ENCODE results near the gene KIAA1958. TPM values are rescaled to one million over a fixed set of nuclear protein-coding genes. Genes with fewer than 3 reads are reported as not detected.

The KIAA1958 gene
- total RNA-seq, 4 donors from 2014 or later, result 2.0 to 6.0 (median 4.8) TPM

DNA sequence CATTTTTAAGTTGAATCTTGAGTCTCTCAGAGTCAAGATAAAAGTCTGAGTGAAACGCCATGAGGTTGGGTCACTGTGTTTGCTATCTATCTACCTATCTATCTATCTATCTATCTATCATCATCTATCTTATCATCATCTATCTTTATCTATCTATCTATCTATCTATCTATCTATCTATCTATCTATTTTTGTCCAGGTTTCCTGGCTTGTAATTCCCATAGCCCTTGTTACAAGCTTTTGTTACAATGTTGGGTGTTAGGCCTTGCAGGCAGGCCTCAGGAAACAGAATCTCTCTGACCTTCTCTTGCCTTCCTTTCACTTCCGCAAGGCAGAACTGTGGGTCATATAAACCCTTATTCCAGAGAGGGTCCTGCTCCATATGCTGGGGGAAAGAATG lies 12.6 kb upstream of the KIAA1958 start:
- no peak for ATAC-seq (ENCODE audit: low FRiP score)
- DNase-seq (ENCODE audit: low spot score), result no peak
- TF ChIP-seq CTCF (IDR thresholded peaks at IDR 0.05), result no peak

- no peak for TF ChIP-seq CTCF (IDR thresholded peaks at IDR 0.05)
- no peak for DNase-seq (ENCODE audit: low spot score)
- no peak for ATAC-seq (ENCODE audit: low FRiP score)
These were observed 11.3 kb upstream of the KIAA1958 start for GRCh38 chr9:112475318-112475717.

- no peak for TF ChIP-seq CTCF (IDR thresholded peaks at IDR 0.05)
- ATAC-seq (ENCODE audit: low FRiP score) (no peak), DNase-seq (ENCODE audit: low spot score) (no peak)
These were observed 9.3 kb upstream of the KIAA1958 start for GRCh38 chr9:112477330-112477729.

DNA sequence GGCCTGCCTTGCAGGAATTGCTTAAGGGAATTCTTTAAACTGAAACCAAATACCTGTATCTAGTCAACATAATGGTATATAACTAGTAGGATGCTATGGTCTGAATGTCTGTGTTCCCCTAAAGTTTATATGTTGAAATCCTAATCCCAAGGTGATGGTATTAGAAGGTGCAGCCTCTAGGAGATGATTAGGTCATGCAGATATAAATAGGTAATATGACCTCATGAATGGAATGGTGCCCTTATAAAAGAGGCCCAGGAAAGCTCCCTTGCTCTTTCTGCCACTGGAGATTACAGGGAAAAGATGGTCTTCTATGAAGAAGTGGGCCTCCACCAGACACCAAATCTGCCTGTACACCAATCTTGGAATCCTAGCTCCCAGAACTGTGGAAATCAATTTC lies 7.4 kb upstream of the KIAA1958 start:
- no peak for ATAC-seq (ENCODE audit: low FRiP score)
- DNase-seq (ENCODE audit: low spot score), result no peak
- TF ChIP-seq CTCF (IDR thresholded peaks at IDR 0.05), result no peak

- TF ChIP-seq CTCF (IDR thresholded peaks at IDR 0.05), result no peak
- ATAC-seq (ENCODE audit: low FRiP score), result no peak
- DNase-seq (ENCODE audit: low spot score), result no peak
These were observed 2.0 kb upstream of the KIAA1958 start for GRCh38 chr9:112484607-112485006.

GRCh38 chr9:112485574-112485973 lies 1.1 kb upstream of the KIAA1958 start:
- no peak for ATAC-seq (ENCODE audit: low FRiP score)
- no peak for DNase-seq (ENCODE audit: low spot score)
- no peak for TF ChIP-seq CTCF (IDR thresholded peaks at IDR 0.05)

DNA sequence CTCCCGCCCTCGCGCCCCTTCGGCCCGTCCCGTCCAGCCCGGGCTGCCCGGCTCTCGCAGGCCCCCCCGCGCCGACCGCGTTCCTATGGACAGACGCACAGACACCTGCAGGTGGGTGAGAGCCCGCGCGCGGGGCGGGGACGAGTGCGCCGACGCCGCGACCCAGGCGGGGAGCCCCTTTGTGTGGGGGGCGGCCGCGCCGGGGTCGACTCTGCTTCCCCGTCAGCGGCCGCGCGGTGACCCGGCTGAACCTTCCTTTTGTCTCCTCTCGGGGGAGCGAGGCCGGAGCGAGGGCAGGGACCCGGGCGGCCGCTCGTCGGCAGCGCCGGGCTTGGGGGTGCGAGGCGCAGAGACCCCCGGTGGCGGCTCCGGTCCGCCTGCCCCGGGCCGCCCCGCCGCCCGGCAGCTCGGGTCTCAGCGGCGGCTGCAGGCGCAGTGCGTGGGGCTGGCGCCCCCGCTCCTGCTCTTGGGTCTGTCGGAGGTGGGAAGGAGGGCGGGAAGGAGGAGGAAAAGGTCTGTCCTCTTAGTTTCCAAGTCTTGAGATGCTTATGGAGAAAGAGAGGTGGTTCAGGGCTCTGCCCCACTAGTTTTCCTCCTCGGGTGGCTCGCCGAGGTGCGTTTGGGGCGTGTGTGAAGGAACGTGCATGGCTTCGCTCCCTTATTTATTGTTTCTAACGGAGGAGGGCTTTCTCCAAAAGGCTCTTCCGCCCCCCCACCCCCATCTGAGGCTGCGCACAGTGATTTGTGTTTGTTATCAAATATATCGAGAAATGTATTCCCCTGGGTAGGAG lies 576 bp downstream of the KIAA1958 start:
- TF ChIP-seq CTCF (IDR thresholded peaks at IDR 0.05), result no peak
- peak; percentile 42 for DNase-seq (ENCODE audit: low spot score)
- peak; percentile 82 for ATAC-seq (ENCODE audit: low FRiP score)

Measured in omental fat pad (tissue), 4 donors.